Tibial nerve (tissue), 3 donors: ENCODE measurements around the gene CDKN1C.

Source experiments
- POLR2A ChIP-seq, 2 donors: fragments of 450-650 bp; IDR thresholded peaks; one replicate each; pipeline ENCODE4 v1.6.1; 2017; ENCODE audit warnings: antibody characterized with exemption in 2 of 2, mild to moderate bottlenecking in 2 of 2, moderate library complexity in 2 of 2
- TF ChIP-seq, protein P1 (sequence below), 5 experiments: fragments of 200-600 bp in 3 of 5; fragments of 450-650 bp in 2 of 5; sonication (generic) in 3 of 5; IDR thresholded peaks; one replicate each; pipeline ENCODE4 v1.5.1; 2016 to 2019; ENCODE audit warnings: antibody characterized with exemption in 5 of 5, mild to moderate bottlenecking in 3 of 5, moderate library complexity in 2 of 5

- TF ChIP-seq, protein P1, sequence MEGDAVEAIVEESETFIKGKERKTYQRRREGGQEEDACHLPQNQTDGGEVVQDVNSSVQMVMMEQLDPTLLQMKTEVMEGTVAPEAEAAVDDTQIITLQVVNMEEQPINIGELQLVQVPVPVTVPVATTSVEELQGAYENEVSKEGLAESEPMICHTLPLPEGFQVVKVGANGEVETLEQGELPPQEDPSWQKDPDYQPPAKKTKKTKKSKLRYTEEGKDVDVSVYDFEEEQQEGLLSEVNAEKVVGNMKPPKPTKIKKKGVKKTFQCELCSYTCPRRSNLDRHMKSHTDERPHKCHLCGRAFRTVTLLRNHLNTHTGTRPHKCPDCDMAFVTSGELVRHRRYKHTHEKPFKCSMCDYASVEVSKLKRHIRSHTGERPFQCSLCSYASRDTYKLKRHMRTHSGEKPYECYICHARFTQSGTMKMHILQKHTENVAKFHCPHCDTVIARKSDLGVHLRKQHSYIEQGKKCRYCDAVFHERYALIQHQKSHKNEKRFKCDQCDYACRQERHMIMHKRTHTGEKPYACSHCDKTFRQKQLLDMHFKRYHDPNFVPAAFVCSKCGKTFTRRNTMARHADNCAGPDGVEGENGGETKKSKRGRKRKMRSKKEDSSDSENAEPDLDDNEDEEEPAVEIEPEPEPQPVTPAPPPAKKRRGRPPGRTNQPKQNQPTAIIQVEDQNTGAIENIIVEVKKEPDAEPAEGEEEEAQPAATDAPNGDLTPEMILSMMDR (IDR thresholded peaks at IDR 0.05), result peak in 2 of 5 experiments; percentile 18 to 42
- TF ChIP-seq POLR2A (IDR thresholded peaks at IDR 0.05), result no peak
These were observed 768 bp upstream of the CDKN1C start for GRCh38 chr11:2886191-2886894.
